ENCODE results near the gene KAT2A.
"Not testable (repeated sequence)": the region's sequence is repeated elsewhere in the genome, so short reads cannot be mapped to it uniquely, and the experiment has no call there.

The KAT2A gene

GRCh38 chr17:42142371-42142896 lies 21.3 kb upstream of the KAT2A start:
- peak; percentile 51 for DNase-seq (ENCODE audit: low read depth)
- H3K4me3 ChIP-seq (ENCODE audit: low read depth, low read length) = no peak overlapping the region
- TF ChIP-seq, protein P1, sequence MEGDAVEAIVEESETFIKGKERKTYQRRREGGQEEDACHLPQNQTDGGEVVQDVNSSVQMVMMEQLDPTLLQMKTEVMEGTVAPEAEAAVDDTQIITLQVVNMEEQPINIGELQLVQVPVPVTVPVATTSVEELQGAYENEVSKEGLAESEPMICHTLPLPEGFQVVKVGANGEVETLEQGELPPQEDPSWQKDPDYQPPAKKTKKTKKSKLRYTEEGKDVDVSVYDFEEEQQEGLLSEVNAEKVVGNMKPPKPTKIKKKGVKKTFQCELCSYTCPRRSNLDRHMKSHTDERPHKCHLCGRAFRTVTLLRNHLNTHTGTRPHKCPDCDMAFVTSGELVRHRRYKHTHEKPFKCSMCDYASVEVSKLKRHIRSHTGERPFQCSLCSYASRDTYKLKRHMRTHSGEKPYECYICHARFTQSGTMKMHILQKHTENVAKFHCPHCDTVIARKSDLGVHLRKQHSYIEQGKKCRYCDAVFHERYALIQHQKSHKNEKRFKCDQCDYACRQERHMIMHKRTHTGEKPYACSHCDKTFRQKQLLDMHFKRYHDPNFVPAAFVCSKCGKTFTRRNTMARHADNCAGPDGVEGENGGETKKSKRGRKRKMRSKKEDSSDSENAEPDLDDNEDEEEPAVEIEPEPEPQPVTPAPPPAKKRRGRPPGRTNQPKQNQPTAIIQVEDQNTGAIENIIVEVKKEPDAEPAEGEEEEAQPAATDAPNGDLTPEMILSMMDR (conservative IDR thresholded peaks at IDR 0.05; ENCODE audit: low read depth, low read length) = no peak

GRCh38 chr17:42141382-42141781 lies 20.2 kb upstream of the KAT2A start:
- no peak overlapping the region for H3K4me3 ChIP-seq (ENCODE audit: low read depth, low read length)
- TF ChIP-seq, protein P1 (conservative IDR thresholded peaks at IDR 0.05; ENCODE audit: low read depth, low read length) = no peak
- DNase-seq (ENCODE audit: low read depth) = no peak

GRCh38 chr17:42140690-42141089 lies 19.5 kb upstream of the KAT2A start:
- not testable (repeated sequence) for DNase-seq (ENCODE audit: low read depth); H3K4me3 ChIP-seq (ENCODE audit: low read depth, low read length)

DNA sequence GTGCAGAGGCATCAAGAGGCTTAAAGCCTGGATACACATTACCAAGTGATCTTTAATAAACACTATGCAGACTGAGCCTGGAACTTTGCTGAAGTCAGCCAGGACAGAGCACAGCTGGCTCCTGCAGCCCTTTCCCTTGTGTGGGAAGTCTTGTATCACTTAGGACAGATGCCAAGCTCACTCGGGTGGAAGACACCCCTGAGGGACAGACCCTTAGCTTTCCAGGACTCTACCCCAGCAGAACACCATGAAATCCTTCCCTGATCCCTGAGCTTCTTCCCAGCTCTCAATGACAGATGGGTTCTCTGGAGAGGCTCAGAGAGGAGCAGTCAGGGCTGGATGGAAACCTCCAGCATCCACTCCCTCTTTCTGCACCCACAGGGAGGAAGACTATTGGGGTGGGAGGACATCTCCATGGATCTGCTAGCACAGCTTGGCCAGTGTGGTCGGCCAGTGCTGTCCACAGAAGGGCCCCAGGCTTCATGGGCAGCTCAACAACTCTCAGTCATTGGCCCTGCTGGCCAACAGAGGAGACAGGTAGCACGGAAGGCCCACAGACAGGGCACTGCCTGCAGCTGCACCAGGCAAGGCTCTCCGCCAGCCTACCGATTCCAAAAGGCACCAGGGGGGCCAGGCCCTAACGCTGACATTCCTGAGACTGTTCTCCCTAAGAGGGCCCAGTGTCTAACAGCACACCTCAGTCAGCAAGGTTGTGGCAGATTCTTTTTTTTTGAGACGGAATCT lies 17.8 kb upstream of the KAT2A start:
- H3K4me3 ChIP-seq (ENCODE audit: low read depth, low read length) = no peak overlapping the region
- no peak for DNase-seq (ENCODE audit: low read depth)
- TF ChIP-seq, protein P1 (conservative IDR thresholded peaks at IDR 0.05; ENCODE audit: low read depth, low read length) = no peak

- no peak for DNase-seq (ENCODE audit: low read depth)
- H3K4me3 ChIP-seq (ENCODE audit: low read depth, low read length) = no peak overlapping the region
- TF ChIP-seq, protein P1 (conservative IDR thresholded peaks at IDR 0.05; ENCODE audit: low read depth, low read length) = no peak
Measured at GRCh38 chr17:42136654-42137051, 15.5 kb upstream of the KAT2A start.

DNA sequence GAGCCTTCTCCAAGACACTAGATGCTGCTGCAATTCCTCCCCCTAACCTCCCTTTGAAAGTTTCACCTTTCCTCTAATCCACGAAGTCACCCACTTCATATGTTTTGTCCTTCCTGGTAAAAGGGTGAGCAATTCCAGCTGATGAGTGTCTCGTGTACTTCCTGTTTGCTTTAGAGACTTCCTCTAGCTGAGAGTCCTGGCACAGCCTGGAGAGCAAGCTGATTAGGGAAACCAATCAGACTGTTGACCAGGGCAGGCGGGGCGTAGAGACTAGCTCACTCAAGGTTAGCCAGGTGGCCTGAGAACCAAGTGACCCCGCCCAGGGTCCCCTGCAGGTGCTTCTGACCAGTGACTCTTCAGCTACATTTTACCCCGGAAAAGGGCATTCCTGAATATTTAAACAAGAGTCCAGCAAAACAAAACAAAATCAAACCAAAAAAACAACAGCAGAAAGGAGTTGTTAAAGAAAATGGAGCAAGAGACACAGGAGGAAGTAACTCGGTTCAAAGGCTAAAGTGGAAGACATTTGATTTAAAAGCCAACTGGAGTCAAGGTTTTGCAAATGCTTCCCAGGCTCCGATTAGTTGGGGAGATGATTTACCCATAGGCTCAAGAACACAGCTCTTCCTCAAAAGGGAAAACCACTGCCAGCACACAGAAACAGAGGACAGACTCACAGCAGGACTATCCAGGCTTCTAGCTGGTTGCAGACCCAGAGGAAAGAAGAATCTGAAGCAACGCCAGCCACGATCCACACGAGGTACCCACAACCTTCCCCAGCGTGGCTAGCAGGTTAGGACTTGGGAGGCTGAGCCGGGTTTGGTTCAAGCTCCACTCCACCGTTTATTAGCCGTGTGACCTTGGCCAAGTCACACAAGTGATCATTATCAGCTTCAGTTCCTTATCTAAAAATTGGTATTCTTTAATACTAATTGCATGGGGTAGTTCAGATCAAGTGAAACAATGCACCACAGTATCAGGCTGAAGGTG lies 14.8 kb upstream of the KAT2A start:
- TF ChIP-seq, protein P1 (conservative IDR thresholded peaks at IDR 0.05; ENCODE audit: low read depth, low read length) = no peak
- no peak overlapping the region for H3K4me3 ChIP-seq (ENCODE audit: low read depth, low read length)
- peak; percentile 86 for DNase-seq (ENCODE audit: low read depth)

- DNase-seq (ENCODE audit: low read depth) = no peak
- TF ChIP-seq, protein P1 (conservative IDR thresholded peaks at IDR 0.05; ENCODE audit: low read depth, low read length) = no peak
- no peak overlapping the region for H3K4me3 ChIP-seq (ENCODE audit: low read depth, low read length)
Measured at GRCh38 chr17:42135151-42135550, 14.0 kb upstream of the KAT2A start.

All from choroid plexus epithelial cell (primary cell).